RWPE2 (cell line): ENCODE measurements around the gene ORC6.

Source experiments
- ATAC-seq: fragments of 200-7000 bp; cut with Tn5 transposase; 3 replicates; pipeline ENCODE4 v1.9.1; 2021; ENCODE audit warnings: low read depth
- DNase-seq: peaks from one replicate; pipeline ENCODE4 v3.0.0-alpha.2; 2020; ENCODE audit warnings: low spot score
- H3K27ac ChIP-seq: fragments of 450-650 bp; 2 replicates; pipeline ENCODE4 v1.5.1; 2017; ENCODE audit warnings: mild to moderate bottlenecking; ENCODE audit not compliant: poor library complexity, severe bottlenecking
- H3K27me3 ChIP-seq: fragments of 250-450 bp; sonication (Bioruptor Pico); 2 replicates; pipeline ENCODE4 v1.5.1; 2021; ENCODE audit warnings: mild to moderate bottlenecking, moderate library complexity; ENCODE audit not compliant: insufficient read depth, poor library complexity, severe bottlenecking
- H3K36me3 ChIP-seq: fragments of 250-450 bp; sonication (Bioruptor Pico); 2 replicates; pipeline ENCODE4 v1.5.1; 2020; ENCODE audit warnings: low read depth, mild to moderate bottlenecking, moderate library complexity
- H3K4me1 ChIP-seq: fragments of 250-450 bp; sonication (Bioruptor Pico); 2 replicates; pipeline ENCODE4 v1.5.1; 2021; ENCODE audit warnings: mild to moderate bottlenecking, moderate library complexity; ENCODE audit not compliant: insufficient read depth, poor library complexity, severe bottlenecking
- H3K4me3 ChIP-seq: fragments of 250-450 bp; sonication (Bioruptor Pico); 2 replicates; pipeline ENCODE4 v1.5.1; 2021; ENCODE audit warnings: mild to moderate bottlenecking, moderate library complexity; ENCODE audit not compliant: severe bottlenecking
- H3K9me3 ChIP-seq: fragments of 250-450 bp; sonication (Bioruptor Pico); 2 replicates; pipeline ENCODE4 v1.5.1; 2021; ENCODE audit warnings: mild to moderate bottlenecking, moderate library complexity; ENCODE audit not compliant: severe bottlenecking
- TF ChIP-seq, protein P1 (sequence below): fragments of 450-650 bp; IDR thresholded peaks from one replicate; pipeline ENCODE4 v1.5.1; 2017; ENCODE audit warnings: mild to moderate bottlenecking, moderate library complexity; ENCODE audit not compliant: poor library complexity, severe bottlenecking

Gene ORC6

DNA sequence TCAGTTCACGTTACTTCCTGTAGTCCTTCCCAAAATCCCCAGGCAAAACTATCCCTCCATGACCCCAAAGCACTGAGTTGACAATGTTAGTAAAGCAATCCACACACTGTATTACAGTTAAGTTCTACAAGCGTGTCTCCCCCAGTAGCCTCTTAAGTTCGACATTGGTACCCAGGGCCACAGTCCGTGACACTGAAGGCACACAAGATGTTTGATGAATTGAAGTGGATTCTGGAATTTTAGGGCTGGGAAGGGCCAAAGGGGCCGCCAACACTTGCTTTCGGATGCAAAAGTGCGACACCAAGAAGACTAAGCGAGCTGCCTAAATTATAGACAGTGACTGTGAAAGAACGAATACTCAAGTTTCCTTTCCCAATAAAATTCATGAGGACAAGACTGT, 2.0 kb upstream of the ORC6 start:
- ATAC-seq (no peak), DNase-seq (no peak)
- Histone ChIP-seq H3K9me3 (no peaks in the 10 kb centered on the region), H3K4me1 (peaks cover 28% of the 10 kb centered on the region), H3K36me3 (peaks cover 38% of the 10 kb centered on the region), H3K27ac (peak overlapping the region; percentile 83), H3K27me3 (no peaks in the 10 kb centered on the region), H3K4me3 (peak overlapping the region; percentile 60)
- TF ChIP-seq, protein P1, sequence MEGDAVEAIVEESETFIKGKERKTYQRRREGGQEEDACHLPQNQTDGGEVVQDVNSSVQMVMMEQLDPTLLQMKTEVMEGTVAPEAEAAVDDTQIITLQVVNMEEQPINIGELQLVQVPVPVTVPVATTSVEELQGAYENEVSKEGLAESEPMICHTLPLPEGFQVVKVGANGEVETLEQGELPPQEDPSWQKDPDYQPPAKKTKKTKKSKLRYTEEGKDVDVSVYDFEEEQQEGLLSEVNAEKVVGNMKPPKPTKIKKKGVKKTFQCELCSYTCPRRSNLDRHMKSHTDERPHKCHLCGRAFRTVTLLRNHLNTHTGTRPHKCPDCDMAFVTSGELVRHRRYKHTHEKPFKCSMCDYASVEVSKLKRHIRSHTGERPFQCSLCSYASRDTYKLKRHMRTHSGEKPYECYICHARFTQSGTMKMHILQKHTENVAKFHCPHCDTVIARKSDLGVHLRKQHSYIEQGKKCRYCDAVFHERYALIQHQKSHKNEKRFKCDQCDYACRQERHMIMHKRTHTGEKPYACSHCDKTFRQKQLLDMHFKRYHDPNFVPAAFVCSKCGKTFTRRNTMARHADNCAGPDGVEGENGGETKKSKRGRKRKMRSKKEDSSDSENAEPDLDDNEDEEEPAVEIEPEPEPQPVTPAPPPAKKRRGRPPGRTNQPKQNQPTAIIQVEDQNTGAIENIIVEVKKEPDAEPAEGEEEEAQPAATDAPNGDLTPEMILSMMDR: no peak

DNA sequence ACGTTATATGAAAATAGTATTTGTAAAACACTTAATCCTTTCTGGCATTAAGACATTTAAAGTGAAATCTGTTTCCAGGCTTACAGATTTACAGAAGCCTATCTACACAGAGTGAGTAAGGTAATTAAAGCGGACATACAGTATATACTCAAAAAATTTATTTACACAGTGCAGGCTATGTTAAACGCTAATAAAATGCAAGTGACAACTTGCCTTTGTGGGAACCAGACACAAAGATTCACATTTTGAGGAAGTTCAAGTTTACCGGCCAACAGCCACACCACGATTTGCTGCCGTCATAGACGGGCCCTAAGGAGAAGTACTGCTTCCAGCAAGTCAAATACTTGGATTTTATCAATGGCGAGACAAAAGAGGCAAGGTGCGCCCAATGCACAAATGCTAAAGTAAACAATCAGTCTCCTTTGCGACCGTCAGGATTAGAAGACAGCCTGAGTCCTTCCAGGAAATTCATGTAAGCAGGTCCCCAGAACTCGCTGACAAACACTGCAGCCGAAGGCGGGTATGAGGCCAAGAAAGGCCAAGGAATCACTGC, 1.3 kb upstream of the ORC6 start:
- TF ChIP-seq, protein P1: no peak
- ATAC-seq (peak; percentile 0; the same call in 2 of the 3 replicates), DNase-seq (no peak)
- Histone ChIP-seq H3K4me1 (peaks cover 28% of the 10 kb centered on the region), H3K27ac (peak overlapping the region; percentile 83), H3K9me3 (no peaks in the 10 kb centered on the region), H3K4me3 (peak overlapping the region; percentile 60), H3K27me3 (no peaks in the 10 kb centered on the region), H3K36me3 (peaks cover 38% of the 10 kb centered on the region)

DNA sequence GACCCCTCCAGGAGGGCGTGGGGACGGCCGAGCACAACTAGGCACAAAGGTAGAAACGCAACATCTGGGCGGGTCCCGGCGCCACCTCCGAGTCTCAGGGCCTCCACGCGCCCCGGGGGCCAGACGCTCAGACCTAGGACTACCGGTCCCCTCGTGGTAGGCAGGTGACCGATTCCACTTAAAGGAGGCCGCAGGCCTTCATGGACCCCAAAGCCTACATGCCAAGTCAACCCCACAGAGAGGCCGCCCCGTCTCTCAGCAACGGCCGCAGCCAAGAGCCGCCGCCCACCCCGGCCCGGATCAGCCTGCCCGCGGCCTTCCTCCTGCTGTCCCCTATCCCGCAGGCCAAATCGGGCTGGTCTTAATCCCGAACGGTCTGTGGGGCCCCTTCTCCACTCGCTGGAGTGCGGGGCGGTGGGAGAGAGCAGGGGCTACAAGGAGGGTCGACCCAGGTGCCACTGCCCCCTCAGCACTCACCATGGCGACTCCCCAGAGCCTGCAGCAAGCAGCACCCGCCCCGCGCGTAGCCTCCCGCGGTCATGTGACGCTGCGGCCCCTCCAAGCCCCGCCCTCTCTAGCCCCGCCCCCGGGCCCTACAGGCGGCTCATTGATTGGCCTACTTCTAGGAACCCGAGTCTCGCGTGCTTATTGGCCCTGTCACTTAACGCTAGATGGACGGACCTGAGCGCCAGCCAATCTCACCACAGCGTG, 650 bp upstream of the ORC6 start, which contains the start of gene VPS35:
Gene VPS35 (minus strand): TSS at position 525 of the 711 bp plus-strand sequence. CDS start 45 bp downstream, at position 480.
- Histone ChIP-seq H3K27me3 (no peaks in the 10 kb centered on the region), H3K4me3 (peak within 1 kb of the TSS; percentile 60), H3K9me3 (no peaks in the 10 kb centered on the region), H3K27ac (peak within 1 kb of the TSS; percentile 83), H3K4me1 (peaks cover 28% of the 10 kb centered on the region), H3K36me3 (peaks cover 42% of the 10 kb centered on the region)
- TF ChIP-seq, protein P1: peak; percentile 45
- ATAC-seq (peak; percentile 88), DNase-seq (peak; percentile 99)

DNA sequence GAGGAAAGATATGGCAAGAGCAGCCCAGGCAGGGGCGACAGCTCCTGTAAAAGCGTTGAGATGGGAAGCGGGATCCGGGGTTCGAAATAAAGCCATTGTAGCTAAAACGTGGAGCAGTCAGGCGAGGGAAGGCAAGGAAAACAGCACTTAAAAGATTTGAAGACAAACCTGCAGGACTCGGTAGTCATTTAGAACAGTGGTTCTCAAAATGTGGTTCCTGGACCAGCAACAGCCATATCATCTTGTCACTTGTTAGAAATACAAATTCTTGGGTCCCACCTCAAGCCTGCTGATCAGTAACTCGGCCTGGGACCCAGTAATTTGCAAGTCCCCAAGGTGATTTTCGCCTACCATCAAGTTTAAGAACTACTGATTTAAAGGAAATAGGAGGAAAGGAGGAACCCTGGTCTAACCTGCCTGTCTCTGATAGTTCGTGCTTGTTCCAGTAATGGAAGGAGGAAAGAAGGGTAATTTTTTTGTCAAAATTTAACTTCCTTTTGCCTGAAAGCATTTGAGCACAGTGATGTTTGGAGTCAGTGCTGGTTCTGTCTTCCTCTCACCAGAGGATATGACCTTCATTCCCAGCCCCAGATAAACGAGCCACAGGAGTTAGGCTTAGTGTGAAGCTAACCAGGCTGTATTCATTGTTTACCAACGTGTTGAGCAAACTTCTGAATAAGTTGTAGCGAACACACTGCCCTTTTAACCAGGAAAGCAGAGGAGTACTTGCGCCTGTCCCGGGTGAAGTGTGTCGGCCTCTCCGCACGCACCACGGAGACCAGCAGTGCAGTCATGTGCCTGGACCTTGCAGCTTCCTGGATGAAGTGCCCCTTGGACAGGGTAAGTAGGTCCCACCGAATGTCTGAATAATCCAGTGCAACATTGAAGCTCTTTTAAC, 1.1 kb downstream of the ORC6 start:
- no peak for DNase-seq
- H3K27me3 ChIP-seq: no peaks in the 10 kb centered on the region

More for the DNA sequence above, 1.1 kb downstream of the ORC6 start:
- H3K36me3 ChIP-seq: peaks cover 46% of the 10 kb centered on the region
- no peak for ATAC-seq
- H3K4me1 ChIP-seq: peaks cover 27% of the 10 kb centered on the region
- H3K4me3 ChIP-seq: peak overlapping the region; percentile 60
- TF ChIP-seq, protein P1: peak; percentile 36
- H3K9me3 ChIP-seq: no peaks in the 10 kb centered on the region
- peak overlapping the region; percentile 83 for H3K27ac ChIP-seq
